NCI-H1048 (cell line): ENCODE measurements around the gene SCN1A.
A peak's percentile ranks its signal among the peaks of the same experiment; 100 is the strongest.
"Not testable (repeated sequence)": the region's sequence is repeated elsewhere in the genome, so short reads cannot be mapped to it uniquely, and the experiment has no call there.

Source experiments
- DNase-seq: peaks from one replicate; lab custom pipeline; 2025; lab: John Stamatoyannopoulos, UW

SCN1A gene

GRCh38 chr2:166127217-166128155 is at the start of gene SCN1A:
Gene SCN1A, minus strand, starts transcription at chr2:166128020. Its CDS starts 54,399 bp downstream, at chr2:166073621.
- peak; percentile 9 for DNase-seq

- DNase-seq: no peak
These were observed 45.4 kb upstream of the SCN1A start for GRCh38 chr2:166173263-166173662.

- DNase-seq: no peak
These were observed 43.4 kb upstream of the SCN1A start for GRCh38 chr2:166171216-166171615.

- DNase-seq: no peak
These were observed 42.5 kb upstream of the SCN1A start for GRCh38 chr2:166170356-166170755.

GRCh38 chr2:166167449-166167848 is 39.6 kb upstream of the SCN1A start:
- peak; percentile 23 for DNase-seq

GRCh38 chr2:166163775-166164174 is 36.0 kb upstream of the SCN1A start:
- DNase-seq: no peak

GRCh38 chr2:166158546-166158945 is 30.7 kb upstream of the SCN1A start:
- no peak for DNase-seq

GRCh38 chr2:166157578-166157977 is 29.8 kb upstream of the SCN1A start:
- DNase-seq: no peak

GRCh38 chr2:166156985-166157490 is 29.2 kb upstream of the SCN1A start:
- no peak for DNase-seq

- no peak for DNase-seq
These were observed 27.8 kb upstream of the SCN1A start for GRCh38 chr2:166155589-166155988.

GRCh38 chr2:166154685-166155338 is 27.0 kb upstream of the SCN1A start:
- DNase-seq: no peak

GRCh38 chr2:166152064-166152463 is 24.2 kb upstream of the SCN1A start:
- no peak for DNase-seq

GRCh38 chr2:166148500-166149400 is 20.9 kb upstream of the SCN1A start:
- DNase-seq: no peak

- no peak for DNase-seq
These were observed 20.1 kb upstream of the SCN1A start for GRCh38 chr2:166147883-166148282.

- no peak for DNase-seq
These were observed 16.3 kb upstream of the SCN1A start for GRCh38 chr2:166144071-166144470.

GRCh38 chr2:166140932-166141331 is 13.1 kb upstream of the SCN1A start:
- DNase-seq: no peak

GRCh38 chr2:166140475-166140874 is 12.7 kb upstream of the SCN1A start:
- DNase-seq: no peak

GRCh38 chr2:166139479-166139878 is 11.7 kb upstream of the SCN1A start:
- not testable (repeated sequence) for DNase-seq

GRCh38 chr2:166138667-166139066 is 10.8 kb upstream of the SCN1A start:
- no peak for DNase-seq

GRCh38 chr2:166138144-166138543 is 10.3 kb upstream of the SCN1A start:
- DNase-seq: no peak

GRCh38 chr2:166137331-166137730 is 9.5 kb upstream of the SCN1A start:
- no peak for DNase-seq

- no peak for DNase-seq
These were observed 8.0 kb upstream of the SCN1A start for GRCh38 chr2:166135849-166136258.
